CD4-positive, alpha-beta T cell (primary cell): Measurements from ENCODE around the gene TIMM22. TPM values are rescaled to one million over a fixed set of nuclear protein-coding genes. Genes with fewer than 3 reads are reported as not detected.

Experiments used
- ATAC-seq: fragments of 200-7000 bp; cut with Tn5 transposase; one replicate; pipeline ENCODE4 v1.10.0; 2022; ENCODE audit warnings: mild to moderate bottlenecking; ENCODE audit not compliant: poor library complexity
- CTCF ChIA-PET: fragments of 350-600 bp; sonication (Branson Sonifier 250); formaldehyde crosslinking; loops from one replicate; lab custom pipeline; 2021; ENCODE audit warnings: antibody characterized with exemption, inconsistent platforms; lab: Charles Lee
- POLR2A ChIA-PET: fragments of 350-600 bp; sonication (Branson Sonifier 250); formaldehyde crosslinking; loops from one replicate; lab custom pipeline; 2021; ENCODE audit warnings: antibody characterized with exemption, inconsistent platforms; lab: Charles Lee
- DNase-seq, 14 experiments: peaks; one replicate each; pipeline ENCODE4 v3.0.0-alpha.2; 2013 to 2020; ENCODE audit warnings: mixed read lengths in 2 of 14
- H3K27ac ChIP-seq, 2 donors: one replicate each; pipeline versions ENCODE4 v1.5.1 to v1.7.0; 2013; ENCODE audit warnings: low read length in 2 of 2, low read depth in 1 of 2, mild to moderate bottlenecking in 1 of 2
- H3K27me3 ChIP-seq, 2 experiments: 1 replicate in 1 of 2; 2 replicates in 1 of 2; pipeline versions ENCODE4 v1.6.1 to v1.7.0; 2013; ENCODE audit warnings: low read length in 2 of 2, control low read depth in 1 of 2, mild to moderate bottlenecking in 1 of 2, moderate library complexity in 1 of 2; ENCODE audit not compliant: insufficient read depth in 2 of 2, control insufficient read depth in 1 of 2
- H3K36me3 ChIP-seq: one replicate; pipeline ENCODE4 v1.6.1; 2013; ENCODE audit warnings: low read length, control low read depth; ENCODE audit not compliant: insufficient read depth
- H3K4me1 ChIP-seq: one replicate; pipeline ENCODE4 v1.6.1; 2013; ENCODE audit warnings: low read length, control low read depth; ENCODE audit not compliant: insufficient read depth
- H3K4me3 ChIP-seq: one replicate; pipeline ENCODE4 v1.5.1; 2013; ENCODE audit warnings: mild to moderate bottlenecking, low read length, moderate library complexity
- H3K9me3 ChIP-seq, 2 experiments: 1 replicate in 1 of 2; 2 replicates in 1 of 2; pipeline versions ENCODE4 v1.6.1 to v1.7.0; 2013; ENCODE audit warnings: low read length in 2 of 2, mild to moderate bottlenecking in 2 of 2, control low read depth in 1 of 2, moderate library complexity in 1 of 2; ENCODE audit not compliant: control insufficient read depth in 1 of 2, insufficient read depth in 1 of 2
- H3K27ac Mint-ChIP-seq: one replicate; pipeline ENCODE4 v1.8.0; 2020; ENCODE audit warnings: mixed read lengths
- H3K27me3 Mint-ChIP-seq: one replicate; pipeline ENCODE4 v1.8.0; 2021; ENCODE audit warnings: mixed read lengths
- H3K36me3 Mint-ChIP-seq: one replicate; pipeline ENCODE4 v1.8.0; 2021; ENCODE audit warnings: low read depth, mixed read lengths
- H3K4me1 Mint-ChIP-seq: one replicate; pipeline ENCODE4 v1.8.0; 2021; ENCODE audit warnings: low read depth, mixed read lengths
- H3K4me3 Mint-ChIP-seq: one replicate; pipeline ENCODE4 v1.8.0; 2020; ENCODE audit warnings: mild to moderate bottlenecking, mixed read lengths
- H3K9me3 Mint-ChIP-seq: one replicate; pipeline ENCODE4 v1.8.0; 2020; ENCODE audit warnings: mixed read lengths
- intact Hi-C, 2 experiments: fragments of 100-400 bp; cut with DNase I in 1 of 2; cut with micrococcal nuclease in 1 of 2; formaldehyde crosslinking; loops; one replicate each; pipeline versions ENCODE4 v1.15.1 to v1.9.0; 2023 to 2025; cut with DNase I, micrococcal nuclease
- total RNA-seq, 174 experiments: library from RNA in 2 of 174; stranded (reverse) in 2 of 174; gene quantifications; one replicate each; pipeline ENCODE4 v1.2.3 and lab custom pipeline; 2021 to 2026
- TF ChIP-seq, protein P1 (sequence below): fragments of 200-600 bp; IDR thresholded peaks from one replicate; pipeline ENCODE4 v1.8.0; 2022; ENCODE audit warnings: antibody characterized with exemption, mild to moderate bottlenecking

Gene TIMM22
- total RNA-seq, 2 experiments from 2014 or later, result 10.2 to 10.9 TPM

- no peak overlapping the region for H3K27ac Mint-ChIP-seq
- intact Hi-C loops, result loop anchor here in 1 of 2 experiments (10.0 kb wide), 1 partner anchor 602 kb away; no protein-coding TSS in a partner anchor
- POLR2A ChIA-PET, result no interaction called here
- no peak overlapping the region for H3K4me3 Mint-ChIP-seq
- DNase-seq (no peak), ATAC-seq (no peak)
- H3K9me3 Mint-ChIP-seq, result no peaks in the 10 kb centered on the region
- H3K27me3 Mint-ChIP-seq, result no peaks in the 10 kb centered on the region
- H3K36me3 Mint-ChIP-seq, result no peaks in the 10 kb centered on the region
- no peaks in the 10 kb centered on the region for H3K36me3 ChIP-seq
- CTCF ChIA-PET, result no interaction called here
- H3K4me1 ChIP-seq, result no peaks in the 10 kb centered on the region
- H3K4me1 Mint-ChIP-seq, result no peaks in the 10 kb centered on the region
- no peak overlapping the region for H3K27ac ChIP-seq
- H3K27me3 ChIP-seq, result no peaks in the 10 kb centered on the region
- TF ChIP-seq, protein P1, sequence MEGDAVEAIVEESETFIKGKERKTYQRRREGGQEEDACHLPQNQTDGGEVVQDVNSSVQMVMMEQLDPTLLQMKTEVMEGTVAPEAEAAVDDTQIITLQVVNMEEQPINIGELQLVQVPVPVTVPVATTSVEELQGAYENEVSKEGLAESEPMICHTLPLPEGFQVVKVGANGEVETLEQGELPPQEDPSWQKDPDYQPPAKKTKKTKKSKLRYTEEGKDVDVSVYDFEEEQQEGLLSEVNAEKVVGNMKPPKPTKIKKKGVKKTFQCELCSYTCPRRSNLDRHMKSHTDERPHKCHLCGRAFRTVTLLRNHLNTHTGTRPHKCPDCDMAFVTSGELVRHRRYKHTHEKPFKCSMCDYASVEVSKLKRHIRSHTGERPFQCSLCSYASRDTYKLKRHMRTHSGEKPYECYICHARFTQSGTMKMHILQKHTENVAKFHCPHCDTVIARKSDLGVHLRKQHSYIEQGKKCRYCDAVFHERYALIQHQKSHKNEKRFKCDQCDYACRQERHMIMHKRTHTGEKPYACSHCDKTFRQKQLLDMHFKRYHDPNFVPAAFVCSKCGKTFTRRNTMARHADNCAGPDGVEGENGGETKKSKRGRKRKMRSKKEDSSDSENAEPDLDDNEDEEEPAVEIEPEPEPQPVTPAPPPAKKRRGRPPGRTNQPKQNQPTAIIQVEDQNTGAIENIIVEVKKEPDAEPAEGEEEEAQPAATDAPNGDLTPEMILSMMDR, result no peak
- H3K4me3 ChIP-seq, result no peak overlapping the region
- no peaks in the 10 kb centered on the region for H3K9me3 ChIP-seq
These were observed 10.5 kb upstream of the TIMM22 start for GRCh38 chr17:986322-986929.

DNA sequence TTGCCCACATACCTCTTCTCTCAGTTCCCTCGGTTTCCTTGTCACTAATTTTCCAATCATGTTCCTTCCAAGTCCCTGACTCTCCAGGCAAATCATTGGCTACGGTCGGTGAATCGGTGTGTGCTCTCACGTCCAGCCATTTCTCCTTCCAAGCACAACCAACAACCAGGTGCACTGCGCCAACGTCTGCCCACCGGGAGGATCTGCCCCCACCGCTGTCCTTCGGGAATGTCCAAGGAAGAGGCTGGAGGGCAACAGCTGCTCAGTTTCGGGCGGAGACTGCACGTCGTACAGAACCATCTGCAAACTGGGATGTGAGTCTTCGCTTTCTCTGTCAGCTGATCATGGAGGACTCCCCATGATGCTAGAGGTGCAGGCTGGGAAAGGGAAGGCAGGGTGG lies 9.0 kb upstream of the TIMM22 start:
- H3K27me3 ChIP-seq, result no peaks in the 10 kb centered on the region
- no peak overlapping the region for H3K27ac Mint-ChIP-seq
- no peaks in the 10 kb centered on the region for H3K9me3 Mint-ChIP-seq
- no peak overlapping the region for H3K4me3 ChIP-seq
- H3K9me3 ChIP-seq, result peaks cover under 1 to 10% of the 10 kb centered on the region in 2 experiments
- ChIA-PET CTCF (no interaction called here), POLR2A (no interaction called here)
- no peak overlapping the region for H3K4me3 Mint-ChIP-seq
- no peaks in the 10 kb centered on the region for H3K4me1 ChIP-seq
- TF ChIP-seq, protein P1, result no peak
- H3K36me3 Mint-ChIP-seq, result no peaks in the 10 kb centered on the region
- DNase-seq (no peak), ATAC-seq (no peak)
- H3K4me1 Mint-ChIP-seq, result no peaks in the 10 kb centered on the region
- H3K36me3 ChIP-seq, result no peaks in the 10 kb centered on the region
- no peak overlapping the region for H3K27ac ChIP-seq
- H3K27me3 Mint-ChIP-seq, result no peaks in the 10 kb centered on the region
- intact Hi-C loops, result loop anchor here in 1 of 2 experiments (10.0 kb wide), 1 partner anchor 603 kb away; no protein-coding TSS in a partner anchor

- Mint-ChIP-seq H3K27me3 (no peaks in the 10 kb centered on the region), H3K4me1 (no peaks in the 10 kb centered on the region), H3K9me3 (no peaks in the 10 kb centered on the region), H3K27ac (no peak overlapping the region), H3K4me3 (no peak overlapping the region), H3K36me3 (no peaks in the 10 kb centered on the region)
- intact Hi-C loops, result loop anchor here in 1 of 2 experiments (10.0 kb wide), 1 partner anchor 604 kb away; no protein-coding TSS in a partner anchor
- Histone ChIP-seq H3K27ac (no peak overlapping the region), H3K27me3 (no peaks in the 10 kb centered on the region), H3K9me3 (peaks cover 6 to 16% of the 10 kb centered on the region in 2 experiments), H3K4me1 (no peaks in the 10 kb centered on the region), H3K4me3 (no peak overlapping the region), H3K36me3 (no peaks in the 10 kb centered on the region)
- CTCF ChIA-PET, result no interaction called here
- DNase-seq (no peak), ATAC-seq (no peak)
- POLR2A ChIA-PET, result no interaction called here
- TF ChIP-seq, protein P1, result no peak
These were observed 8.4 kb upstream of the TIMM22 start for GRCh38 chr17:988561-988960.
